ENCODE data around the gene PAQR5. TPM values are rescaled to one million over a fixed set of nuclear protein-coding genes. Genes with fewer than 3 reads are reported as not detected.
"Not testable (repeated sequence)": the region's sequence is repeated elsewhere in the genome, so short reads cannot be mapped to it uniquely, and the experiment has no call there.

Gene PAQR5
- total and polyA plus RNA-seq, 7 donors, result 0.36 to 19.7 (median 10.2) TPM; not detected in 2

DNA sequence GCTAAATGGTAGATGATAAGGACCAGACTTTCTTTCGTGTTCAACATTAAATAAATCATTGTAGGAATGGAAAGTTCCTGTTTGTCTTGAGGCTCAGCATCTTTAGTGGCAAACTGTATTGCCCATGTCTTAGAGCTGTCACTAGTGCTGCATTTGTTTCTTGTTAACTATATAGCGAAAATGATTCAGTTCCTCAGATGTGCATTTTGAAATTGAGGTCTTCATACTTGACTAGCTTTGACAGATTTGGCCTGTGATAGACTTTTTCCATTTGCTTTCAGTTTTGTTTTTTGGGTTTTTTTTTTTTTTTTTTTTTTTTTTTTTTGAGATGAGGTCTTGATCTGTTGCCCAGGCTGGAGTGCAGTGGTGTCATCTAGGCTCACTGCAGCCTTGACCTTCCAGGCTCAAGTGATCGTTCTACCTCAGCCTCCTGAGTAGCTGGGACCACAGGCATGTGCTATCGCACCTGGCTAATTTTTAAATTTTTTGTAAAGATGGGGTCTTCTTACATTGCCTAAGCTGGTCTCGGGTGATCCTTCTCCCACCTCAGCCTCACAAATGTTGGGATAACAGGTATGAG is 144.4 kb downstream of the PAQR5 start:
- Histone ChIP-seq H3K9me3 (no peaks in the 10 kb centered on the region), H3K27me3 (no peaks in the 10 kb centered on the region), H3K27ac (no peak overlapping the region), H3K4me3 (no peak overlapping the region), H3K4me1 (no peaks in the 10 kb centered on the region), H3K36me3 (no peaks in the 10 kb centered on the region)
- intact Hi-C loops (cut with DNase I), result no loop called here
- DNase-seq, result no peak
- WGBS, 2 donors, result 80 to 86% methylated on average over 5 of the region's 5 CpGs
- TF ChIP-seq EP300 (IDR thresholded peaks at IDR 0.05), result no peak
- TF ChIP-seq POLR2A (IDR thresholded peaks at IDR 0.05), result no peak
- TF ChIP-seq, protein P1, sequence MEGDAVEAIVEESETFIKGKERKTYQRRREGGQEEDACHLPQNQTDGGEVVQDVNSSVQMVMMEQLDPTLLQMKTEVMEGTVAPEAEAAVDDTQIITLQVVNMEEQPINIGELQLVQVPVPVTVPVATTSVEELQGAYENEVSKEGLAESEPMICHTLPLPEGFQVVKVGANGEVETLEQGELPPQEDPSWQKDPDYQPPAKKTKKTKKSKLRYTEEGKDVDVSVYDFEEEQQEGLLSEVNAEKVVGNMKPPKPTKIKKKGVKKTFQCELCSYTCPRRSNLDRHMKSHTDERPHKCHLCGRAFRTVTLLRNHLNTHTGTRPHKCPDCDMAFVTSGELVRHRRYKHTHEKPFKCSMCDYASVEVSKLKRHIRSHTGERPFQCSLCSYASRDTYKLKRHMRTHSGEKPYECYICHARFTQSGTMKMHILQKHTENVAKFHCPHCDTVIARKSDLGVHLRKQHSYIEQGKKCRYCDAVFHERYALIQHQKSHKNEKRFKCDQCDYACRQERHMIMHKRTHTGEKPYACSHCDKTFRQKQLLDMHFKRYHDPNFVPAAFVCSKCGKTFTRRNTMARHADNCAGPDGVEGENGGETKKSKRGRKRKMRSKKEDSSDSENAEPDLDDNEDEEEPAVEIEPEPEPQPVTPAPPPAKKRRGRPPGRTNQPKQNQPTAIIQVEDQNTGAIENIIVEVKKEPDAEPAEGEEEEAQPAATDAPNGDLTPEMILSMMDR (IDR thresholded peaks at IDR 0.05), result no peak
- TF ChIP-seq POLR2AphosphoS5 (IDR thresholded peaks at IDR 0.05), result no peak

DNA sequence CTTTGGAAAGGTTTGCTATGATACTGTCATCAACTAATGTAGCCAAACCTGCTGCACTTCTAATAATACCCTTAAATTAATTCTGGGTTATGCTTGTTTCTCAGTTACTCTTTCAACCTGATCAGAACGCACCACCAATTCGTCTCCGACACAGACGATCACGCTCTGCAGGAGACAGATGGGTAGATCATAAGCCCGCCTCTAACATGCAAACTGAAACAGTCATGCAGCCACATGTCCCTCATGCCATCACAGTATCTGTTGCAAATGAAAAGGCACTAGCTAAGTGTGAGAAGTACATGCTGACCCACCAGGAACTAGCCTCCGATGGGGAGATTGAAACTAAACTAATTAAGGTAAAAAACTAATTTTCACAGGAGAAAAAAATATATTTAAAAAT is 146.0 kb downstream of the PAQR5 start:
- TF ChIP-seq POLR2A (IDR thresholded peaks at IDR 0.05) (no peak), POLR2AphosphoS5 (IDR thresholded peaks at IDR 0.05) (no peak), EP300 (IDR thresholded peaks at IDR 0.05) (no peak)
- TF ChIP-seq, protein P1 (IDR thresholded peaks at IDR 0.05), result no peak
- Histone ChIP-seq H3K9me3 (no peaks in the 10 kb centered on the region), H3K27ac (no peak overlapping the region), H3K36me3 (no peaks in the 10 kb centered on the region), H3K4me1 (no peaks in the 10 kb centered on the region), H3K4me3 (no peak overlapping the region), H3K27me3 (no peaks in the 10 kb centered on the region)
- no peak for DNase-seq
- intact Hi-C loops (cut with DNase I), result no loop called here
- 96 to 97% methylated on average over 7 of the region's 7 CpGs for WGBS, 2 donors

DNA sequence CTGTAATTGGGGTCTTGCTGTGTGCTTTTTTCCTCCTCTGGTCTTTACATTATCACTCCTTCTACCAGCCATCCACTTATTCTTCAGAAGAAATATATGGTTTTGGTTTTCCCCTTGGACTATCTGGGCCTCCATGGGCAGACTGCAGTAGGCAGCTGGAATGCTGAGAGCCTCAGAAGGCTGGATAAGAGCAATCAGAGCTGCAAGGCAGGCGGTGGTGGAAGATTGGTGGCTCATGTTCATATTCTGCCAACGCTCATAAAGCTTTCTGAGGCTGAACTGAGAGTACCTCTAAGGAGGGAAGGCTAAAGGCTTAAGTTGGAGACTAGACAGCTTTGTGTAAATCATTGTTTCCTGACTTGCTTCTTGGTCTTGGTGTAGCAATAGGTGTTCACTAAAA is 148.2 kb downstream of the PAQR5 start:
- Histone ChIP-seq H3K4me3 (no peak overlapping the region), H3K27me3 (no peaks in the 10 kb centered on the region), H3K9me3 (no peaks in the 10 kb centered on the region), H3K4me1 (peaks cover 0 to 9% (median 2%) of the 10 kb centered on the region in 4 donors), H3K27ac (no peak overlapping the region), H3K36me3 (no peaks in the 10 kb centered on the region)
- DNase-seq, result no peak
- no peak for TF ChIP-seq POLR2A (IDR thresholded peaks at IDR 0.05)
- TF ChIP-seq, protein P1 (IDR thresholded peaks at IDR 0.05), result no peak
- TF ChIP-seq EP300 (IDR thresholded peaks at IDR 0.05), result no peak
- no peak for TF ChIP-seq POLR2AphosphoS5 (IDR thresholded peaks at IDR 0.05)
- intact Hi-C loops (cut with DNase I), result no loop called here
- 55 to 79% methylated on average over 2 of the region's 2 CpGs for WGBS, 2 donors

DNA sequence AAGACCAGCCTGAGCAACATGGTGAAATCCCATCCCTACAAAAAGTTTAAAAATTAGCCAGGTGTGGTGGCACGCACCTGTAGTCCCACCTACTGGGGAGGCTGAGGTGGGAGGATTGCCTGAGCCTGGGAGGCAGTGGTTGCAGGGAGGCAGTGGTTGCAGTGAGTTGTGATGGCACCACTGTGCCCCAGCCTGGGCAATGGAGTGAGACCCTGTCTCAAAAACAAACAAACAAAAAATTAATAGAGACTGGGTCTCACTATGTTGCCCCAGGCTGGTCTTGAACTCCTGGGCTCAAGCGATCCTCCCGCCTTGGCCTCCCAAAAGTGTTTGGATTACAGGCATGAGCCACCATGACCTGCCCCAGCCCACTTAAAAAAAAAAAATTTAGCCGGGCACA is 151.5 kb downstream of the PAQR5 start:
- Histone ChIP-seq H3K4me1 (peaks cover 0 to 30% (median 21%) of the 10 kb centered on the region in 4 donors), H3K36me3 (peaks cover 0 to 10% (median 3%) of the 10 kb centered on the region in 4 donors)
- not testable (repeated sequence) for DNase-seq, H3K4me3 ChIP-seq, H3K27ac ChIP-seq, H3K9me3 ChIP-seq, H3K27me3 ChIP-seq
- 98% methylated on average over 4 of the region's 4 CpGs for WGBS, 2 donors
- intact Hi-C loops (cut with DNase I), result loop anchor here (5.0 kb wide), 1 partner anchor 38 kb away; the partner anchor contains the start of gene KIF23

DNA sequence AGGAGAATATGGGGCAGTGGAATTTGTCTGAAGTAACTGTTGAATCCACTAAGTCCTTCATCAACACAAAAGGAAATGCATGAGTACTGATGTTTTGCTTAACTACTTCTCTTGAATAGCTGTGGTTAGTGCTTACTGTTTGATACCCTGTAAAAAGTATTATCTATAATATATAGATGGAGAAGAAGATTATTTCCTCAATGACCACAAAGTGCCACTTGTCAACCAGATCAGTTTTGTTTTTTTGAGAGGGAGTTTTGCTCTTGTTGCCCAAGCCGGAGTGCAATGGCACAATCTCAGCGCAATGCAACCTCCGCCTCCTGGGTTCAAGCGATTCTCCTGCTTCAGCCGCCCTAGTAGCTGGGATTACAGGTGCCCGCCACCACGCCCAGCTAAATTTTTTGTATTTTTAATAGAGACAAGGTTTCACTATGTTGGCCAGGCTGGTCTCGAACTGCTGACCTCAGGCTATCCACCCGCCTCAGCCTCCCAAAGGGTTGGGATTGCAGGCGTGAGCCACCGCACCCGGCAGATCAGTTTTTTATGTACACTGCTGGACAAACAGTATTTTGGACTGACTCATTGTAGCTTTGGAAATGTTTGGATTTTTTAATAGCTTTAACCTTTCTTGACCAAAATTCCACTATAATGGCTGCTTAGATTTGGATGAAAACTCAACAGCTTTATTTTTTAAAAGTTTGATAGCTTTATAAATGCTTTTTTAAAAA is 152.4 kb downstream of the PAQR5 start:
- Histone ChIP-seq H3K4me3 (peak overlapping the region in 1 of 4 donors; percentile 79), H3K9me3 (no peaks in the 10 kb centered on the region), H3K27ac (peak overlapping the region in 3 of 4 donors; percentile 96 to 97 (median 97)), H3K27me3 (no peaks in the 10 kb centered on the region), H3K4me1 (peaks cover 0 to 37% (median 28%) of the 10 kb centered on the region in 4 donors), H3K36me3 (peaks cover under 1 to 19% (median 9%) of the 10 kb centered on the region in 4 donors)
- no peak for TF ChIP-seq POLR2A (IDR thresholded peaks at IDR 0.05)
- TF ChIP-seq, protein P1 (IDR thresholded peaks at IDR 0.05), result no peak
- TF ChIP-seq POLR2AphosphoS5 (IDR thresholded peaks at IDR 0.05), result no peak
- TF ChIP-seq EP300 (IDR thresholded peaks at IDR 0.05), result no peak
- no peak for DNase-seq
- WGBS, 2 donors, result 85 to 89% methylated on average over 12 of the region's 12 CpGs
- intact Hi-C loops (cut with DNase I), result loop anchor here (5.0 kb wide), 1 partner anchor 39 kb away; the partner anchor contains the start of gene KIF23

All from sigmoid colon (tissue), 7 donors.